Endodermal cell (in vitro differentiated cells): ENCODE data around the gene CDCA3. TPM values are rescaled to one million over a fixed set of nuclear protein-coding genes. Genes with fewer than 3 reads are reported as not detected.
A peak's percentile ranks its signal among the peaks of the same experiment; 100 is the strongest.

Experiments
- DNase-seq: peaks from one replicate; pipeline ENCODE4 v3.0.0-alpha.2; 2017
- H3K27ac ChIP-seq: 2 replicates; pipeline ENCODE4 v1.5.1; 2013; ENCODE audit warnings: mild to moderate bottlenecking, low read depth, low read length, moderate library complexity
- H3K27me3 ChIP-seq: 2 replicates; pipeline ENCODE4 v1.6.1; 2013; ENCODE audit warnings: mild to moderate bottlenecking, low read length, moderate library complexity; ENCODE audit not compliant: insufficient read depth, control insufficient read depth, poor library complexity, severe bottlenecking
- H3K36me3 ChIP-seq: 2 replicates; pipeline ENCODE4 v1.7.0; 2013; ENCODE audit warnings: mild to moderate bottlenecking, low read length, moderate library complexity; ENCODE audit not compliant: control insufficient read depth, insufficient read depth
- H3K4me1 ChIP-seq: one replicate; pipeline ENCODE4 v1.7.0; 2013; ENCODE audit warnings: low read length; ENCODE audit not compliant: control insufficient read depth, insufficient read depth
- H3K4me3 ChIP-seq: 2 replicates; pipeline ENCODE4 v1.5.1; 2013; ENCODE audit warnings: mild to moderate bottlenecking, low read length, moderate library complexity
- H3K9ac ChIP-seq: 2 replicates; pipeline ENCODE4 v1.6.1; 2013; ENCODE audit warnings: mild to moderate bottlenecking, low read length, moderate library complexity; ENCODE audit not compliant: poor library complexity, severe bottlenecking; ENCODE audit errors: extremely low read depth
- H3K9me3 ChIP-seq: 2 replicates; pipeline ENCODE4 v1.6.1; 2013; ENCODE audit warnings: mild to moderate bottlenecking, low read length, moderate library complexity; ENCODE audit not compliant: control insufficient read depth
- H3K27ac Mint-ChIP-seq: 2 replicates; pipeline ENCODE4 v1.8.0; 2020; ENCODE audit warnings: mixed read lengths
- H3K27me3 Mint-ChIP-seq: 2 replicates; pipeline ENCODE4 v1.8.0; 2021; ENCODE audit warnings: mild to moderate bottlenecking, mixed read lengths; ENCODE audit not compliant: insufficient read depth
- H3K36me3 Mint-ChIP-seq: 2 replicates; pipeline ENCODE4 v1.8.0; 2020; ENCODE audit warnings: low read depth, mixed read lengths
- H3K4me1 Mint-ChIP-seq: 2 replicates; pipeline ENCODE4 v1.8.0; 2020; ENCODE audit warnings: mixed read lengths
- H3K4me3 Mint-ChIP-seq: 2 replicates; pipeline ENCODE4 v1.8.0; 2020; ENCODE audit warnings: mild to moderate bottlenecking, moderate library complexity, mixed read lengths
- H3K9me3 Mint-ChIP-seq: 2 replicates; pipeline ENCODE4 v1.8.0; 2020; ENCODE audit warnings: mild to moderate bottlenecking, mixed read lengths
- CTCF ChIP-seq: fragments of 200-600 bp; sonication (generic); conservative IDR thresholded peaks from 2 replicates; pipeline ENCODE4 v1.5.0; 2021; ENCODE audit warnings: antibody characterized with exemption, mild to moderate bottlenecking
- WGBS, 2 experiments: methylation state at CpG; one replicate each; pipeline versions ENCODE4 v1.1.5 to v1.1.7; 2013; ENCODE audit warnings: missing lambda C conversion rate in 2 of 2, mixed read lengths in 1 of 2; ENCODE audit not compliant: insufficient coverage in 1 of 2, insufficient read length in 1 of 2; 5-methylcytosine and 5-hydroxymethylcytosine counted together
- total RNA-seq, 2 donors: library from RNA; stranded (reverse); fragmentation: NEBNext Ultra II Directional in 1 of 2; extraction: Animal tissue kit (Norgen Biotek cat#: 25700) in 1 of 2; gene quantifications; 2 replicates in 1 of 2; 3 replicates in 1 of 2; pipeline ENCODE4 v1.2.1, GENCODE V29; 2021

CDCA3 gene
- total RNA-seq, 2 donors from 2014 or later: 53.1 to 63.9 TPM

GRCh38 chr12:6840761-6841515, 10.1 kb downstream of the CDCA3 start, which contains the start of gene GNB3:
Gene GNB3, plus strand, starts transcription at chr12:6840925. Its CDS starts 363 bp downstream, at chr12:6841288.
- Histone ChIP-seq H3K4me1 (peaks cover 4% of the 10 kb centered on the region), H3K4me3 (no peak within 1 kb of the TSS), H3K27ac (peak within 1 kb of the TSS; percentile 80), H3K27me3 (no peaks in the 10 kb centered on the region), H3K9ac (no peak within 1 kb of the TSS), H3K9me3 (no peaks in the 10 kb centered on the region), H3K36me3 (peaks cover 60% of the 10 kb centered on the region)
- H3K4me1 Mint-ChIP-seq: peaks cover 34% of the 10 kb centered on the region
- peaks cover 52% of the 10 kb centered on the region for H3K36me3 Mint-ChIP-seq
- H3K9me3 Mint-ChIP-seq: no peaks in the 10 kb centered on the region
- DNase-seq: no peak
- WGBS, 2 experiments: 90 to 91% methylated on average over 20 to 23 of the region's 24 CpGs
- H3K27ac Mint-ChIP-seq: peak within 1 kb of the TSS; percentile 36
- no peak within 1 kb of the TSS for H3K4me3 Mint-ChIP-seq
- peaks cover 13% of the 10 kb centered on the region for H3K27me3 Mint-ChIP-seq
- TF ChIP-seq CTCF: no peak

GRCh38 chr12:6840330-6840729, 10.8 kb downstream of the CDCA3 start:
- no peak for DNase-seq
- Histone ChIP-seq H3K9me3 (no peaks in the 10 kb centered on the region), H3K9ac (no peak overlapping the region), H3K36me3 (peaks cover 60% of the 10 kb centered on the region), H3K27me3 (no peaks in the 10 kb centered on the region), H3K27ac (peak overlapping the region; percentile 80), H3K4me1 (peaks cover 4% of the 10 kb centered on the region), H3K4me3 (no peak overlapping the region)
- Mint-ChIP-seq H3K27me3 (peaks cover 13% of the 10 kb centered on the region), H3K27ac (peak overlapping the region; percentile 15), H3K4me1 (peaks cover 36% of the 10 kb centered on the region), H3K4me3 (no peak overlapping the region), H3K9me3 (no peaks in the 10 kb centered on the region), H3K36me3 (peaks cover 54% of the 10 kb centered on the region)
- 93% methylated on average over 1 of the region's 1 CpG; no CpG with 5 or more reads in 1 of the 2 experiments for WGBS, 2 experiments
- no peak for TF ChIP-seq CTCF

DNA sequence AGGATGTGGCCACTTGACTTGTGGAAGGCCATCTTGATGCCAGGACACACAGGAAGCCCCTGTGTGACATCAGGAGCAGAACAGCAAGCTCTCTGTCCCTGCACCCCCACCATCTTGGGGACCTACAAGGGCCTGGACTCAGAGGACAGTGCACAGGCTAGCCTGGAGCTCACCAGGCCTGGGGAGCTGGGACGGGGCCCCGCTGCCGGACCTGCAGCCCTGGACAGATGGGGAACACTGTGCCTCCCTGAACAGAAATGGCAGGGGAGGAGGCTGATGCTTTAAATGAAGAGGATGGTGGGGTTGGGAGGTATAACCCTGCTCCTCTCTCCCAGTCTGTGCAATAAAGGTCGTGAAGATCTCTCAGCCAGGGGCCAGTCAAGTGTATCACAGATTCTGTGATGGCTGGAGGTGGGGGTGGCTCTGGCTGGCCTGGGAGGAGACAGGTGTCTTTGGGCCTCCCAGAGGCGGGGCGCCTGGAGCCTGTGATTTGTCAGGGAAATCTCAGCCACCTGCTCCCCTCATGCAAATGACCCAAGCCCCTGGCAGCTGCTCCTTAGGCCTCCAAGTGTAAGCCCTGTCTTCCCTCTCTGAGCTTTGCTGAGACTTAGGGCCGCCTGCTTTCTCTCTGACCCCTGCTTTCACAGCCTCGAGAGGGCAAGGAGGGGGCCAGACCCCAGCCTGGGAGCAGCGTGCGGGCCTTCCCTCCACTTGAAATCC, 11.4 kb downstream of the CDCA3 start:
- Mint-ChIP-seq H3K9me3 (no peaks in the 10 kb centered on the region), H3K36me3 (peaks cover 51% of the 10 kb centered on the region), H3K27me3 (peaks cover 13% of the 10 kb centered on the region), H3K4me3 (no peak overlapping the region), H3K4me1 (peaks cover 36% of the 10 kb centered on the region), H3K27ac (peak overlapping the region; percentile 15)
- H3K4me1 ChIP-seq: peaks cover 4% of the 10 kb centered on the region
- TF ChIP-seq CTCF: no peak
- no peaks in the 10 kb centered on the region for H3K27me3 ChIP-seq
- DNase-seq: peak; percentile 87
- H3K27ac ChIP-seq: peak overlapping the region; percentile 80
- H3K9ac ChIP-seq: no peak overlapping the region
- WGBS, 2 experiments: 79 to 83% methylated on average over 3 to 10 of the region's 10 CpGs
- H3K9me3 ChIP-seq: no peaks in the 10 kb centered on the region
- peaks cover 53% of the 10 kb centered on the region for H3K36me3 ChIP-seq
- H3K4me3 ChIP-seq: no peak overlapping the region
